ENCODE measurements around the gene CHN2.

Gene CHN2

GRCh38 chr7:29163854-29164253, 30.7 kb upstream of the CHN2 start:
- Mint-ChIP-seq H3K4me1 (ENCODE audit: low read depth) (no peaks in the 10 kb centered on the region), H3K4me3 (no peak overlapping the region), H3K36me3 (ENCODE audit: low read depth) (no peaks in the 10 kb centered on the region), H3K27me3 (ENCODE audit: low read depth) (peaks cover 8% of the 10 kb centered on the region), H3K27ac (no peak overlapping the region), H3K9me3 (no peaks in the 10 kb centered on the region)
- no peak for DNase-seq (ENCODE audit: low spot score)

- peaks cover 9% of the 10 kb centered on the region for H3K27me3 Mint-ChIP-seq (ENCODE audit: low read depth)
- H3K27ac Mint-ChIP-seq = no peak overlapping the region
- no peaks in the 10 kb centered on the region for H3K9me3 Mint-ChIP-seq
- H3K4me3 Mint-ChIP-seq = no peak overlapping the region
- H3K36me3 Mint-ChIP-seq (ENCODE audit: low read depth) = no peaks in the 10 kb centered on the region
- H3K4me1 Mint-ChIP-seq (ENCODE audit: low read depth) = no peaks in the 10 kb centered on the region
- no peak for DNase-seq (ENCODE audit: low spot score)
These were observed 26.9 kb upstream of the CHN2 start for GRCh38 chr7:29167721-29168120.

- Mint-ChIP-seq H3K4me3 (no peak overlapping the region), H3K27ac (no peak overlapping the region), H3K27me3 (ENCODE audit: low read depth) (peaks cover 10% of the 10 kb centered on the region), H3K9me3 (no peaks in the 10 kb centered on the region), H3K4me1 (ENCODE audit: low read depth) (no peaks in the 10 kb centered on the region), H3K36me3 (ENCODE audit: low read depth) (no peaks in the 10 kb centered on the region)
- DNase-seq (ENCODE audit: low spot score) = no peak
These were observed 23.8 kb upstream of the CHN2 start for GRCh38 chr7:29170781-29171180.

- Mint-ChIP-seq H3K9me3 (no peaks in the 10 kb centered on the region), H3K4me3 (no peak overlapping the region), H3K4me1 (ENCODE audit: low read depth) (peaks cover 6% of the 10 kb centered on the region), H3K36me3 (ENCODE audit: low read depth) (no peaks in the 10 kb centered on the region), H3K27me3 (ENCODE audit: low read depth) (peaks cover 12% of the 10 kb centered on the region), H3K27ac (no peak overlapping the region)
- no peak for DNase-seq (ENCODE audit: low spot score)
These were observed 21.1 kb upstream of the CHN2 start for GRCh38 chr7:29173458-29173857.

- DNase-seq (ENCODE audit: low spot score) = peak; percentile 49
- H3K27ac Mint-ChIP-seq = no peak overlapping the region
- no peaks in the 10 kb centered on the region for H3K36me3 Mint-ChIP-seq (ENCODE audit: low read depth)
These were observed 16.5 kb upstream of the CHN2 start for GRCh38 chr7:29177963-29178600.

GRCh38 chr7:29179115-29179514, 15.5 kb upstream of the CHN2 start:
- H3K4me3 Mint-ChIP-seq = no peak overlapping the region
- no peak overlapping the region for H3K27ac Mint-ChIP-seq
- no peaks in the 10 kb centered on the region for H3K36me3 Mint-ChIP-seq (ENCODE audit: low read depth)
- DNase-seq (ENCODE audit: low spot score) = no peak
- peaks cover 6% of the 10 kb centered on the region for H3K4me1 Mint-ChIP-seq (ENCODE audit: low read depth)
- H3K9me3 Mint-ChIP-seq = no peaks in the 10 kb centered on the region
- peaks cover 14% of the 10 kb centered on the region for H3K27me3 Mint-ChIP-seq (ENCODE audit: low read depth)

More at GRCh38 chr7:29177963-29178600, 16.5 kb upstream of the CHN2 start:
- peaks cover 14% of the 10 kb centered on the region for H3K27me3 Mint-ChIP-seq (ENCODE audit: low read depth)
- H3K4me3 Mint-ChIP-seq = peak overlapping the region; percentile 1
- H3K9me3 Mint-ChIP-seq = no peaks in the 10 kb centered on the region
- H3K4me1 Mint-ChIP-seq (ENCODE audit: low read depth) = peaks cover 6% of the 10 kb centered on the region

- Mint-ChIP-seq H3K4me3 (no peak overlapping the region), H3K27me3 (ENCODE audit: low read depth) (peaks cover 12% of the 10 kb centered on the region), H3K36me3 (ENCODE audit: low read depth) (no peaks in the 10 kb centered on the region), H3K4me1 (ENCODE audit: low read depth) (no peaks in the 10 kb centered on the region), H3K9me3 (no peaks in the 10 kb centered on the region), H3K27ac (no peak overlapping the region)
- no peak for DNase-seq (ENCODE audit: low spot score)
These were observed 10.0 kb upstream of the CHN2 start for GRCh38 chr7:29184599-29184998.

GRCh38 chr7:29185613-29186012, 9.0 kb upstream of the CHN2 start:
- H3K4me3 Mint-ChIP-seq = no peak overlapping the region
- peaks cover 21% of the 10 kb centered on the region for H3K27me3 Mint-ChIP-seq (ENCODE audit: low read depth)

GRCh38 chr7:29189743-29190201, 4.8 kb upstream of the CHN2 start:
- H3K9me3 Mint-ChIP-seq = no peaks in the 10 kb centered on the region
- H3K4me1 Mint-ChIP-seq (ENCODE audit: low read depth) = peaks cover 12% of the 10 kb centered on the region
- no peak overlapping the region for H3K27ac Mint-ChIP-seq
- H3K4me3 Mint-ChIP-seq = no peak overlapping the region
- H3K36me3 Mint-ChIP-seq (ENCODE audit: low read depth) = no peaks in the 10 kb centered on the region
- DNase-seq (ENCODE audit: low spot score) = peak; percentile 25
- peaks cover 45% of the 10 kb centered on the region for H3K27me3 Mint-ChIP-seq (ENCODE audit: low read depth)

More at GRCh38 chr7:29185613-29186012, 9.0 kb upstream of the CHN2 start:
- Mint-ChIP-seq H3K27ac (no peak overlapping the region), H3K4me1 (ENCODE audit: low read depth) (no peaks in the 10 kb centered on the region), H3K9me3 (no peaks in the 10 kb centered on the region), H3K36me3 (ENCODE audit: low read depth) (no peaks in the 10 kb centered on the region)
- no peak for DNase-seq (ENCODE audit: low spot score)

- H3K27me3 Mint-ChIP-seq (ENCODE audit: low read depth) = peaks cover 51% of the 10 kb centered on the region
- no peaks in the 10 kb centered on the region for H3K36me3 Mint-ChIP-seq (ENCODE audit: low read depth)
These were observed 4.1 kb upstream of the CHN2 start for GRCh38 chr7:29190349-29191045.

GRCh38 chr7:29192323-29192722, 2.3 kb upstream of the CHN2 start:
- peaks cover 32% of the 10 kb centered on the region for H3K4me1 Mint-ChIP-seq (ENCODE audit: low read depth)
- H3K9me3 Mint-ChIP-seq = no peaks in the 10 kb centered on the region
- H3K27me3 Mint-ChIP-seq (ENCODE audit: low read depth) = peaks cover 66% of the 10 kb centered on the region
- no peak for DNase-seq (ENCODE audit: low spot score)
- H3K4me3 Mint-ChIP-seq = no peak overlapping the region
- H3K27ac Mint-ChIP-seq = no peak overlapping the region
- H3K36me3 Mint-ChIP-seq (ENCODE audit: low read depth) = no peaks in the 10 kb centered on the region

More at GRCh38 chr7:29190349-29191045, 4.1 kb upstream of the CHN2 start:
- DNase-seq (ENCODE audit: low spot score) = no peak
- Mint-ChIP-seq H3K9me3 (no peaks in the 10 kb centered on the region), H3K27ac (no peak overlapping the region), H3K4me3 (no peak overlapping the region), H3K4me1 (ENCODE audit: low read depth) (peaks cover 15% of the 10 kb centered on the region)

- Mint-ChIP-seq H3K27me3 (ENCODE audit: low read depth) (peaks cover 71% of the 10 kb centered on the region), H3K9me3 (no peaks in the 10 kb centered on the region), H3K27ac (no peak overlapping the region), H3K4me3 (no peak overlapping the region), H3K36me3 (ENCODE audit: low read depth) (no peaks in the 10 kb centered on the region), H3K4me1 (ENCODE audit: low read depth) (peaks cover 34% of the 10 kb centered on the region)
- no peak for DNase-seq (ENCODE audit: low spot score)
These were observed 1.8 kb upstream of the CHN2 start for GRCh38 chr7:29192811-29193210.

GRCh38 chr7:29193316-29194205, 1.0 kb upstream of the CHN2 start:
- Mint-ChIP-seq H3K4me1 (ENCODE audit: low read depth) (peaks cover 34% of the 10 kb centered on the region), H3K27me3 (ENCODE audit: low read depth) (peaks cover 74% of the 10 kb centered on the region), H3K36me3 (ENCODE audit: low read depth) (no peaks in the 10 kb centered on the region), H3K9me3 (no peaks in the 10 kb centered on the region), H3K27ac (no peak overlapping the region), H3K4me3 (peak overlapping the region; percentile 58)
- DNase-seq (ENCODE audit: low spot score) = no peak

GRCh38 chr7:29194206-29194593, 375 bp upstream of the CHN2 start:
- DNase-seq (ENCODE audit: low spot score) = no peak
- Mint-ChIP-seq H3K4me1 (ENCODE audit: low read depth) (peaks cover 34% of the 10 kb centered on the region), H3K4me3 (peak overlapping the region; percentile 73), H3K9me3 (no peaks in the 10 kb centered on the region), H3K27ac (no peak overlapping the region), H3K27me3 (ENCODE audit: low read depth) (peaks cover 77% of the 10 kb centered on the region), H3K36me3 (ENCODE audit: low read depth) (no peaks in the 10 kb centered on the region)

All from T-helper 2 cell treated with Interferon-gamma antibody and Interleukin-4, amounts not matched to agents 5 μg/mL and 100 μg/mL, for 36 hours (primary cell).